Measurements from ENCODE around the gene CCT3. TPM values are rescaled to one million over a fixed set of nuclear protein-coding genes. Genes with fewer than 3 reads are reported as not detected.

CCT3 gene
- total and polyA plus RNA-seq, 2 donors (not counting 1 experiment from before 2014, with no cell fraction given), result 251 to 397 TPM

DNA sequence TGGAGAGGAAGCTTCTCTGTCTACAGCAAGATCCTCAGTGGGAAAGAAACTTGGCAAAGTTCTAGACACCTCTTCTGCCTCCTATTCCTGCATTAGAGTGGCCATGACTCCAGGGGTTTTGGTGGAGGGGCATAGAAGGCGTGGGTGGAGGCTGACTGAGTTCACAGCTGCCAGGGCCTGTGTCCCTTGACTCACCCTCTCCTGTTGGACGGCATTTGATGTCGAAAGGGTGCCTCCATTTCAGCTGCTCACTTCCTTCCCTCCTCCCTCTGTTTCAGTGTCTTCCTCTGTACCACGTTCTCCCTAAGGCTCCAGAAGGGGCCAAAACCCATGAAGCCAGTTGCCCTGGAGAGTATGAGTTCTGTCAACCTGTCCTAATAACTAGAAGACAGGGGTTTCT lies 53.3 kb downstream of the CCT3 start:
- no peak for DNase-seq (ENCODE audit: low read depth in 2 of 2)
- no peaks in the 10 kb centered on the region for H3K9me3 ChIP-seq (ENCODE audit: control insufficient read depth, insufficient read depth, low read depth, low read length)
- no peak overlapping the region for H3K4me2 ChIP-seq (ENCODE audit: extremely low read depth, insufficient read depth, low read length)
- peaks cover 5% of the 10 kb centered on the region for H3K4me1 ChIP-seq (ENCODE audit: control insufficient read depth, extremely low read depth, insufficient read depth, low read length)
- H3K36me3 ChIP-seq (ENCODE audit: control insufficient read depth, insufficient read depth, low read length), result peaks cover 7% of the 10 kb centered on the region
- peaks cover 25% of the 10 kb centered on the region for H3K79me2 ChIP-seq (ENCODE audit: control insufficient read depth, insufficient read depth, low read length)
- H3K27ac ChIP-seq (ENCODE audit: insufficient read depth, low read length), result no peak overlapping the region
- no peaks in the 10 kb centered on the region for H3K27me3 ChIP-seq (ENCODE audit: control insufficient read depth, insufficient read depth, low read length)
- no peak overlapping the region for H3K4me3 ChIP-seq (replicated peaks in 1 of 4; ENCODE audit: control extremely low read depth in 1 of 4, insufficient read depth in 1 of 4, low read depth in 3 of 4, low read length in 4 of 4)
- H3K9ac ChIP-seq (ENCODE audit: insufficient read depth, low read length), result no peak overlapping the region
- peaks cover 2% of the 10 kb centered on the region for H4K20me1 ChIP-seq (ENCODE audit: control insufficient read depth, extremely low read depth, insufficient read depth, low read length)
- no peak overlapping the region for H2AFZ ChIP-seq (ENCODE audit: low read length)
- TF ChIP-seq CTCF (conservative IDR thresholded peaks at IDR 0.05 in 1 of 2, IDR thresholded peaks at IDR 0.05 in 1 of 2; ENCODE audit: low read depth in 1 of 2, low read length in 2 of 2) (no peak), EZH2 (IDR thresholded peaks at IDR 0.05; ENCODE audit: low read length, missing control alignments) (no peak)

GRCh38 chr1:156284112-156284511 lies 54.0 kb downstream of the CCT3 start, which contains the start of gene TMEM79:
TSS of gene TMEM79 (plus strand) at chr1:156284325. CDS start at chr1:156285227, 902 bp downstream.
- Histone ChIP-seq H3K9me3 (ENCODE audit: control insufficient read depth, insufficient read depth, low read depth, low read length) (no peaks in the 10 kb centered on the region), H3K4me1 (ENCODE audit: control insufficient read depth, extremely low read depth, insufficient read depth, low read length) (peaks cover 5% of the 10 kb centered on the region)
- TF ChIP-seq CTCF (conservative IDR thresholded peaks at IDR 0.05 in 1 of 2, IDR thresholded peaks at IDR 0.05 in 1 of 2; ENCODE audit: low read depth in 1 of 2, low read length in 2 of 2) (no peak), EZH2 (IDR thresholded peaks at IDR 0.05; ENCODE audit: low read length, missing control alignments) (no peak)

GRCh38 chr1:156283521-156283920 lies 54.6 kb downstream of the CCT3 start:
- H3K4me2 ChIP-seq (ENCODE audit: extremely low read depth, insufficient read depth, low read length), result peak overlapping the region; percentile 94
- TF ChIP-seq CTCF (conservative IDR thresholded peaks at IDR 0.05 in 1 of 2, IDR thresholded peaks at IDR 0.05 in 1 of 2; ENCODE audit: low read depth in 1 of 2, low read length in 2 of 2), result no peak
- TF ChIP-seq EZH2 (IDR thresholded peaks at IDR 0.05; ENCODE audit: low read length, missing control alignments), result no peak
- DNase-seq (ENCODE audit: low read depth in 2 of 2), result no peak
- H3K4me3 ChIP-seq (replicated peaks in 1 of 4; ENCODE audit: control extremely low read depth in 1 of 4, insufficient read depth in 1 of 4, low read depth in 3 of 4, low read length in 4 of 4), result peak overlapping the region; percentile 58 to 98 (median 79)
- H3K4me1 ChIP-seq (ENCODE audit: control insufficient read depth, extremely low read depth, insufficient read depth, low read length), result peaks cover 5% of the 10 kb centered on the region
- peak overlapping the region; percentile 34 for H3K9ac ChIP-seq (ENCODE audit: insufficient read depth, low read length)
- H2AFZ ChIP-seq (ENCODE audit: low read length), result peak overlapping the region; percentile 72
- no peaks in the 10 kb centered on the region for H3K9me3 ChIP-seq (ENCODE audit: control insufficient read depth, insufficient read depth, low read depth, low read length)
- H3K79me2 ChIP-seq (ENCODE audit: control insufficient read depth, insufficient read depth, low read length), result peaks cover 36% of the 10 kb centered on the region
- H3K27me3 ChIP-seq (ENCODE audit: control insufficient read depth, insufficient read depth, low read length), result no peaks in the 10 kb centered on the region
- H3K27ac ChIP-seq (ENCODE audit: insufficient read depth, low read length), result peak overlapping the region; percentile 11
- H4K20me1 ChIP-seq (ENCODE audit: control insufficient read depth, extremely low read depth, insufficient read depth, low read length), result peaks cover 2% of the 10 kb centered on the region
- peaks cover 8% of the 10 kb centered on the region for H3K36me3 ChIP-seq (ENCODE audit: control insufficient read depth, insufficient read depth, low read length)

More at GRCh38 chr1:156284112-156284511, 54.0 kb downstream of the CCT3 start, which contains the start of gene TMEM79:
- Histone ChIP-seq H3K27ac (ENCODE audit: insufficient read depth, low read length) (peak within 1 kb of the TSS; percentile 20), H3K9ac (ENCODE audit: insufficient read depth, low read length) (peak within 1 kb of the TSS; percentile 34), H4K20me1 (ENCODE audit: control insufficient read depth, extremely low read depth, insufficient read depth, low read length) (peaks cover 2% of the 10 kb centered on the region), H3K27me3 (ENCODE audit: control insufficient read depth, insufficient read depth, low read length) (no peaks in the 10 kb centered on the region), H3K36me3 (ENCODE audit: control insufficient read depth, insufficient read depth, low read length) (peaks cover 7% of the 10 kb centered on the region), H3K4me3 (replicated peaks in 1 of 4; ENCODE audit: control extremely low read depth in 1 of 4, insufficient read depth in 1 of 4, low read depth in 3 of 4, low read length in 4 of 4) (peak within 1 kb of the TSS; percentile 58 to 98 (median 79)), H3K79me2 (ENCODE audit: control insufficient read depth, insufficient read depth, low read length) (peaks cover 31% of the 10 kb centered on the region), H2AFZ (ENCODE audit: low read length) (peak within 1 kb of the TSS; percentile 72), H3K4me2 (ENCODE audit: extremely low read depth, insufficient read depth, low read length) (peak within 1 kb of the TSS; percentile 94)
- no peak for DNase-seq (ENCODE audit: low read depth in 2 of 2)

Data from fibroblast of lung (primary cell).